HG03571 (cell line): ENCODE data around the gene AUTS2.

Experiments used
- ATAC-seq: cut with Tn5 transposase; IDR thresholded peaks from one replicate; pipeline ENCODE4 v1.9.1; 2021; ENCODE audit not compliant: unreplicated experiment

AUTS2 gene

GRCh38 chr7:70775570-70776156 lies 1177.4 kb downstream of the AUTS2 start:
- ATAC-seq, result peak; percentile 59

- no peak for ATAC-seq
Measured at GRCh38 chr7:70776627-70777101, 1178.4 kb downstream of the AUTS2 start.

GRCh38 chr7:70777251-70777650 lies 1179.0 kb downstream of the AUTS2 start:
- ATAC-seq, result no peak

DNA sequence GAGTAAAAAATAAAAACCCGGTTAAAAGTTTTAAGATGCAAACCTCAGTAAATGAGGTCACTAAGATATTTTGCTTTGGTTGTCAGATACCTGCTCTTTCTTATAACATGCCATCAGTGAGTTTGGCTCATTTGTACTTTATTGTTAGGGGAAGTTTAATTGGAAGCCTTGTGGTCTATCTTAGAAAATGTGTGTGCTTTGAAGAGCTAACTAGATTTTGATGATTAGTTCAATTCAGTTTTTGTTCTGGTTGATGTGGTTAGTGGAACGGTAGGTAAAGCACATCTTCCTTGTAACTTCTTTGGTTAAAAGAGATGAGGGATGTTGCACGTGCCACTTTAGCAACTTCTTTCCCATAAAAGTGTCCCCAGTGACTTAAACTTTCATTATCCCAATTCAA lies 1180.3 kb downstream of the AUTS2 start:
- ATAC-seq, result no peak

DNA sequence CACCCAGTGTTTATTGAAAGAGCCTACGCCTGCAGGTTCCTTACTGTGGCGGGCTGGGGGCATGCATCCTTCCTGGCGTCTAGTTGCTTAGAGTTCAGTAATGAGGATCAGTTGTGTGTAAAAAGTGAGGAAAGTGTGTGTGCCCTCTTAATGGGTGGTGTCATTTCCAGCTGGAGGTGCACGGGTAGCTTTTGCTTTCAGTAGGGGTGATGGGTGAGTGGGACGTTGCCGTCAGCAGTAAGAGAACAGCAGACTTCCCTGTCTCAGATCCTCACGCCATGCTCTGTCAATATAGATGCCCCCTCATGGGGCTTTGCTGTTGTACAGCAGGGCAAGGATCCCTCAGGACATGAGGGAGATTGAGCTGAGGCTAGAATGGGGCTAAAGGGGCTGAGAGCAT lies 1181.0 kb downstream of the AUTS2 start:
- no peak for ATAC-seq

- no peak for ATAC-seq
Measured at GRCh38 chr7:70781922-70782311, 1183.6 kb downstream of the AUTS2 start.

DNA sequence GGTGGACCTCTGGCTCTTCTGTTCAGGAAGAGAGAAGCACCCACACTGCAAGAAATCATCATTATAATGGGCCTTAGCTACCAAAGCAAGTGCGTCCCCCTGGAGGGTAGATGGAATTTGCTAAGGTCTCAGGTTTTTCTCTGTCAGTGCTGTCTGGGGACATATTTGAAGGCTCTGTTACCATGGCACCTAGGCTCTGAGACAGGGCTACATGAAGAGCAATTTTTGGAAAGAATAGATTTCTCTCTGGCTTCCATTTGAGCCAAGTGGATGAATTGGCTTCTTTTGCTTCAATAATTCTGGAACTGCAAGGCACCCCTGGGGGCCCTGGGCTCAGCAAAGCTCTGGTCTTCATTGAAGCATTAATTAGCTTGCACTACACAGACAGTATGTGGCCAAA lies 1184.5 kb downstream of the AUTS2 start:
- ATAC-seq, result no peak

DNA sequence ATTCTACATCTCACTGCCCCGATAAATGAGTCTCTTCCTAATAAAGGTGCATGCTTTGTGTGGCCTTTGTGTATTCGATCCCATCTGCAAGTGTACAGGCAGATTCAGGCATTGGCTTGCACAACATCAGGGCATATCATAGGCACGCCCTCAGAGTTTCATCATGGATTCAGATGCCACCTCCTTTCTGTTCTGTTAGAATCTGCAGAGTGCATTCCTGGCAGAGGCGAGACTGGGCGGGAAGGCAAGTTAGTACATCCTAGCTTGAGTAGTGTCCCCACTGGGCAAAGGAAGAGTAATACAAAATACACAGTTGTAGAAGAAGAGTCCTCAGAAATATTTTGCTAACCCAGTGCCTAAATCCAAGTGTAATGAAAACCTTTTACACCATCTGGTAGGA lies 1187.2 kb downstream of the AUTS2 start:
- no peak for ATAC-seq

DNA sequence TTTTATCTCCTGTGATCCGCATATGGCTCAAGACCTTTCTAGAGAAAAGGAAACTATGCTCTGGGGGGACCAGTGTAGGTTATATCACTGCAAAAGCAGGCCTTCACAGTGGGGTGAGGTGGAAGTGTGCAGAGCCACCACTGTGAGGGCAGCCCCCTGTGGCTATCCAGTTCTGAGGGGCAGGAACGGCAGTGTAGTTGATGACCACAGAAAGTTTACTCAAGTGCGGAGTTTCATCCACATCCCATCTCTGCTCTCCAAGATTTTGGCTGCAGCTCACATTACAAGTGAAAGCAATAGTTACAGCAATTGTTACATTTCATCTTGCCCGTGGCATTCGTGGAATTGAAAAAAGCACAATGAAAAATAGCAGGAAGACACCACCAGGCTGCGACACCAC lies 1187.8 kb downstream of the AUTS2 start:
- no peak for ATAC-seq

DNA sequence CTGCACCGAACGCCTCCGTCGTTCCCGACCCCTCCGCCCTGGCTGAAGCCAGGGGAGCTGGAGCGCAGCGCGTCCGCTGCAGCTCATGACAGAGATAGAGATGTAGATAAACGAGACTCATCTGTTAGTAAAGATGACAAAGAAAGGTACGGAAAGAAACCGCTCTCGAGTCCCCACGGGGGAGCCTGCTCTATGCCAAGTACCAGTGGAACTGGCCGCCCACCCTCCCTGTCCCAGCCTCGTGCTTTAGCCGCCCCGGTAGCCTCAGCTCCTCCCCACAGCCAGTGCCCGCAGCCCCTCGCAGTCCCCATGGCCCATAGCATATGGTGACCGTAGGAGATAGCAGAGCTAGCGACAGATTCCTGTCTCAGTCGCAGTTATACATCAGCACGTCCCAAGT lies 1189.0 kb downstream of the AUTS2 start:
- ATAC-seq, result no peak

DNA sequence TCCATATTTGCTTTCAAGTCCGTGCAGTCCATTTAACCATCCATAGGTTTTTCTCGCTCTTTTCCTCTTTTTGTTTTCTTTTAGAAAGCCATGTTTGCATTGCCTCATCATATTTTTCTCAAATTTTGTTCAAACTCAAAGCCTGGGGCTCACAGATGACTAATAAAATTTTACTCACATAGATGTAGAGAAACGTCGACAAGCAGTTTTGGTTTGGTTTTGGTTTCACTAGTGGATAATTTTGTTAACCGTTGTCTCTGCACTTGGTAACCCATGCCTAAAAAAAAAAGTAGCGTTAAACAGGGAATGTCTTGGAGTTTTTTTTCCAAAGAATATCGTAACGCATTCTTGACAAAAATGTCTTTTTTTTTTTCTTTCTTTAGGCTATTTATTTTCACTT lies 1189.5 kb downstream of the AUTS2 start:
- ATAC-seq, result no peak

GRCh38 chr7:70788276-70788675 lies 1190.0 kb downstream of the AUTS2 start:
- ATAC-seq, result no peak

DNA sequence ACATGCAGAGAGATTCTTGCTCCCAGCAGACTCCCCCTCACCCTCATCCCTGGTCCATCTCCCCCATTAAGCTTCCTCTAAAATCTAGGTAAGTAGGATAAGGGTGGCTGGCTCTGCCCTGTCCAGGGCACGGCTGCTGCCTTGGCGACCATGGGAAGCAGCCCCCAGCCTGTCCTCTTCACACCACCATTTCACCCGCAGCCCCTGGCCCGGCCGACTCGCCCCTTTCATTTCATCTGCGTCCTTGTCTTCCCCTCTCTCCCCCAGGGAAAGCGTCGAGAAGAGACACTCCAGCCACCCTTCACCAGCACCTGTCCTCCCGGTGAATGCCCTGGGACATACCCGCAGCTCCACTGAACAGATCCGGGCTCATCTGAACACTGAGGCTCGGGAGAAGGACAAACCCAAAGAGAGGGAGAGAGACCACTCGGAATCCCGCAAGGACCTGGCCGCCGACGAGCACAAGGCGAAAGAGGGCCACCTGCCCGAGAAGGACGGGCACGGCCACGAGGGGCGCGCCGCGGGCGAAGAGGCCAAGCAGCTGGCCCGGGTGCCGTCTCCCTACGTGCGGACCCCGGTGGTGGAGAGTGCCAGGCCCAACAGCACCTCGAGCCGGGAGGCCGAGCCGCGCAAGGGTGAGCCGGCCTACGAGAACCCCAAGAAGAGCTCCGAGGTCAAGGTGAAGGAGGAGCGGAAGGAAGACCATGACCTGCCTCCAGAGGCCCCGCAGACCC lies 1191.4 kb downstream of the AUTS2 start:
- no peak for ATAC-seq

GRCh38 chr7:70790215-70791073 lies 1192.2 kb downstream of the AUTS2 start:
- ATAC-seq, result no peak

- ATAC-seq, result no peak
Measured at GRCh38 chr7:70791341-70791740, 1193.1 kb downstream of the AUTS2 start.

DNA sequence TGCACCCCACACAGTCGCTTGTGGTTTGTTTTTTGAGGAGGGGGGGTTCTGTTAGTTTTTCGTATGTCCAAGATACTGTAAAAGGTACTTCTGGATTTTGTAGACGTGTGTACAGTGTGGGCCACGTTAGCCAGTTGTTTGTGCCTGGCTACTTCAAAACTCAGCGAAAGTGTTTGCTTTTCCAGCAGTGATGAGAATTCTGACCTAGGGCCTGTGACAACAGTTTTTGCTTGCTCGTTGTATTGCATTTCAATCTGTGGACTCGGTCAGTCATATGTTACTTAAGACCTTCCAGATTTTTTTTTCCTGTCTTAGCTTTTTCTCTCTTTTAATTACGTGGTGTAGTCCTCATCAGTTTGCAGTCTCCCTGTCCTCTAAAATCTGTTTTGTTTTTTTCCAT lies 1194.8 kb downstream of the AUTS2 start:
- no peak for ATAC-seq

GRCh38 chr7:70793821-70794220 lies 1195.5 kb downstream of the AUTS2 start:
- no peak for ATAC-seq

- ATAC-seq, result no peak
Measured at GRCh38 chr7:70794962-70795361, 1196.7 kb downstream of the AUTS2 start.

- ATAC-seq, result no peak
Measured at GRCh38 chr7:70795948-70796347, 1197.7 kb downstream of the AUTS2 start.

GRCh38 chr7:70797109-70797514 lies 1198.8 kb downstream of the AUTS2 start:
- ATAC-seq, result no peak

- ATAC-seq, result no peak
Measured at GRCh38 chr7:70799841-70800405, 1201.6 kb downstream of the AUTS2 start.

DNA sequence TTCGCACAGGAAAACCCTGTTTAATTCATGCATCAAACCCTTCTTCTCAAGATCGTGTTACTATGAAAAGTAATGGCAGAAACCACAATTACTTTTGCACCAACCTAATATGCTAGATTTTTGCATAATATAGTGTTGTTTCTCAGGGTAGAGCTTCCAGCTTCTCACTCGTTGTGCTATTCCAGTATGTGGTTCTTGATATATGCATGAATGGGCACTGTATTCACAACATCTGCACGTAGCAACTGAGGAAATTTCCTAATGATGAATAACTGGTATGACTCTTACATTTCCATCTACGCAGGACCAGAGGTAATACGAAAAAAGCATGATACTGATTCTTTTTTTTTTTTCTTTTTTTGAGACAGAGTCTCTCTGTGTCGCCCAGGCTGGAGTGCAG lies 1207.1 kb downstream of the AUTS2 start:
- no peak for ATAC-seq
